HEK293 (cell line): ENCODE results near the gene C6orf136.

Source experiments
- GLIS1 ChIP-seq: fragments of 450-650 bp; formaldehyde crosslinking; IDR thresholded peaks from 2 replicates; pipeline ENCODE4 v1.5.1; 2016; ENCODE audit warnings: missing biosample characterization, missing genetic modification characterization
- KLF1 ChIP-seq: fragments of 450-650 bp; formaldehyde crosslinking; IDR thresholded peaks from 2 replicates; pipeline ENCODE4 v1.5.1; 2016; ENCODE audit warnings: missing biosample characterization, missing genetic modification characterization
- SCRT1 ChIP-seq: fragments of 450-650 bp; formaldehyde crosslinking; IDR thresholded peaks from 2 replicates; pipeline ENCODE4 v1.5.1; 2016; ENCODE audit warnings: missing biosample characterization, missing genetic modification characterization, borderline replicate concordance
- SCRT2 ChIP-seq: fragments of 450-650 bp; formaldehyde crosslinking; IDR thresholded peaks from 2 replicates; pipeline ENCODE4 v1.5.1; 2016; ENCODE audit warnings: missing biosample characterization, missing genetic modification characterization
- ZBTB7A ChIP-seq: fragments of 450-650 bp; formaldehyde crosslinking; IDR thresholded peaks from 2 replicates; pipeline ENCODE4 v1.5.1; 2016; ENCODE audit warnings: low read depth, missing biosample characterization, missing genetic modification characterization
- ZNF112 ChIP-seq: fragments of 450-650 bp; formaldehyde crosslinking; IDR thresholded peaks from 2 replicates; pipeline ENCODE4 v1.5.0; 2017; ENCODE audit warnings: missing biosample characterization, missing genetic modification characterization
- ZNF221 ChIP-seq: fragments of 450-650 bp; formaldehyde crosslinking; IDR thresholded peaks from 2 replicates; pipeline ENCODE4 v1.5.1; 2017; ENCODE audit warnings: missing biosample characterization, missing genetic modification characterization, borderline replicate concordance
- ZNF24 ChIP-seq: fragments of 450-650 bp; formaldehyde crosslinking; IDR thresholded peaks from 2 replicates; pipeline ENCODE4 v1.5.1; 2016; ENCODE audit warnings: missing biosample characterization, missing genetic modification characterization
- ZNF324 ChIP-seq: fragments of 450-650 bp; formaldehyde crosslinking; IDR thresholded peaks from 2 replicates; pipeline ENCODE4 v1.5.1; 2016; ENCODE audit warnings: missing biosample characterization, missing genetic modification characterization
- ZNF350 ChIP-seq: fragments of 450-650 bp; formaldehyde crosslinking; IDR thresholded peaks from 2 replicates; pipeline ENCODE4 v1.5.0; 2017; ENCODE audit warnings: missing biosample characterization, mild to moderate bottlenecking, missing genetic modification characterization
- ZNF354C ChIP-seq: fragments of 450-650 bp; formaldehyde crosslinking; IDR thresholded peaks from 2 replicates; pipeline ENCODE4 v1.5.1; 2016; ENCODE audit warnings: missing biosample characterization, missing genetic modification characterization, low read depth, borderline replicate concordance
- ZNF394 ChIP-seq: fragments of 450-650 bp; formaldehyde crosslinking; IDR thresholded peaks from 2 replicates; pipeline ENCODE4 v1.5.1; 2016; ENCODE audit warnings: missing biosample characterization, missing genetic modification characterization, mild to moderate bottlenecking, moderate library complexity, borderline replicate concordance
- ZNF529 ChIP-seq: fragments of 450-650 bp; formaldehyde crosslinking; IDR thresholded peaks from 2 replicates; pipeline ENCODE4 v1.5.1; 2017; ENCODE audit warnings: missing genetic modification characterization, missing biosample characterization; ENCODE audit not compliant: insufficient replicate concordance
- ZNF571 ChIP-seq: fragments of 450-650 bp; formaldehyde crosslinking; IDR thresholded peaks from 2 replicates; pipeline ENCODE4 v1.5.0; 2017; ENCODE audit warnings: missing biosample characterization, missing genetic modification characterization
- ZNF585B ChIP-seq: fragments of 450-650 bp; formaldehyde crosslinking; IDR thresholded peaks from 2 replicates; pipeline ENCODE4 v1.5.1; 2016; ENCODE audit warnings: missing biosample characterization, missing genetic modification characterization
- ZNF610 ChIP-seq: fragments of 450-650 bp; formaldehyde crosslinking; IDR thresholded peaks from 2 replicates; pipeline ENCODE4 v1.5.1; 2016; ENCODE audit warnings: missing biosample characterization, missing genetic modification characterization, borderline replicate concordance
- ZNF629 ChIP-seq: fragments of 450-650 bp; formaldehyde crosslinking; IDR thresholded peaks from 2 replicates; pipeline ENCODE4 v1.5.1; 2017; ENCODE audit warnings: missing biosample characterization, missing genetic modification characterization
- TF ChIP-seq, protein P1 (sequence below): fragments of 450-650 bp; formaldehyde crosslinking; IDR thresholded peaks from 2 replicates; pipeline ENCODE4 v1.5.1; 2016; ENCODE audit warnings: missing biosample characterization, missing genetic modification characterization
- TF ChIP-seq, protein P2 (sequence below): fragments of 450-650 bp; formaldehyde crosslinking; IDR thresholded peaks from 2 replicates; pipeline ENCODE4 v1.5.1; 2016; ENCODE audit warnings: missing biosample characterization, missing genetic modification characterization
- TF ChIP-seq, protein P3 (sequence below): fragments of 450-650 bp; formaldehyde crosslinking; IDR thresholded peaks from 2 replicates; pipeline ENCODE4; 2016; ENCODE audit warnings: missing biosample characterization, missing genetic modification characterization
- TF ChIP-seq, protein P4 (sequence below): fragments of 450-650 bp; formaldehyde crosslinking; IDR thresholded peaks from 2 replicates; pipeline ENCODE4 v1.5.1; 2016; ENCODE audit warnings: missing biosample characterization, missing genetic modification characterization
- TF ChIP-seq, protein P5 (sequence below): fragments of 450-650 bp; formaldehyde crosslinking; IDR thresholded peaks from 2 replicates; pipeline ENCODE4 v1.5.1; 2017; ENCODE audit warnings: missing biosample characterization, missing genetic modification characterization
- TF ChIP-seq, protein P6 (sequence below): fragments of 450-650 bp; formaldehyde crosslinking; IDR thresholded peaks from 2 replicates; pipeline ENCODE4 v1.5.1; 2016; ENCODE audit warnings: missing biosample characterization, missing genetic modification characterization
- TF ChIP-seq, protein P7 (sequence below): fragments of 450-650 bp; formaldehyde crosslinking; IDR thresholded peaks from 2 replicates; pipeline ENCODE4 v1.5.1; 2016; ENCODE audit warnings: missing biosample characterization, missing genetic modification characterization
- TF ChIP-seq, protein P8 (sequence below): fragments of 450-650 bp; formaldehyde crosslinking; IDR thresholded peaks from 2 replicates; pipeline ENCODE4 v1.5.1; 2016; ENCODE audit warnings: missing biosample characterization, missing genetic modification characterization

The C6orf136 gene

DNA sequence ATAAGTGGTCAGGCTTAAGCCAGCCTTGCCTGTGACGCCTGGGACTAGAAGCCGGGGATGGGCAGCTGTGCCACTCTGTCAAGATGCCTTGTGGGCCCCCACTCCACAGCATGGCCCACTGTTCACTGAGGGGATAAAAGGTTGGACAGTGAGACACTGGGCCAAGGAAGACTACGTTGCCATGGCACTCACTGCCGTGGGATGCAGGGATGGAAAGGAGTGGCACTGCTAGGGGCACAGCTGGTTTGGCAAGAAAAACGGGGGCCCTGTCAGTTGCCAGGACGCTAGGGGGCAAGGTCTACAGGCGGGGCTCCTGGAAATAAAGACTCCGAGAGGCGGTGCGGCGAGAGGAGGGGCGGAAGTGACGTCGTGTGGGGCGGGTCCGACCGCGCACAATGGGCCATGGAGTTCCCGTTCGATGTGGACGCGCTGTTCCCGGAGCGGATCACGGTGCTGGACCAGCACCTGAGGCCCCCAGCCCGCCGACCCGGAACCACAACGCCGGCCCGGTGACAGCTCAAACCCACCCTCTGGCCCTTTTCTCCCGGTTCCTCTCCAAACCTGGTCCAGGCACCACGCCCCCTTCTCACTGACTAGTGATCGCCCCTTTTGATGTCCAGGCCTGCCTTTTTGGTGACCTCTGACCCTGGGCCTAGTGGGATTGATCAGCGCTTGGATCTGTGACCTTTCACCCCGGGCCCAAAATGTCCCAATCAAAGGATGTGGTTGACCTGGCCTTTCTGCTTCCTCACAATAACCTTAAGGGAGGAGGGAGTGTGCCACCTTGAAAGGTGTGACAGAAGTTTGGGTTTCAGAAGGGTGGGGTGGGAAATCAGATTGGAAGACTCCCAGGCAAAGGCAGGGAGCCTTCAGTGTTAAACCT lies 20.2 kb upstream of the C6orf136 start, which contains the start of gene ATAT1 (continued):
- TF ChIP-seq, protein P1, sequence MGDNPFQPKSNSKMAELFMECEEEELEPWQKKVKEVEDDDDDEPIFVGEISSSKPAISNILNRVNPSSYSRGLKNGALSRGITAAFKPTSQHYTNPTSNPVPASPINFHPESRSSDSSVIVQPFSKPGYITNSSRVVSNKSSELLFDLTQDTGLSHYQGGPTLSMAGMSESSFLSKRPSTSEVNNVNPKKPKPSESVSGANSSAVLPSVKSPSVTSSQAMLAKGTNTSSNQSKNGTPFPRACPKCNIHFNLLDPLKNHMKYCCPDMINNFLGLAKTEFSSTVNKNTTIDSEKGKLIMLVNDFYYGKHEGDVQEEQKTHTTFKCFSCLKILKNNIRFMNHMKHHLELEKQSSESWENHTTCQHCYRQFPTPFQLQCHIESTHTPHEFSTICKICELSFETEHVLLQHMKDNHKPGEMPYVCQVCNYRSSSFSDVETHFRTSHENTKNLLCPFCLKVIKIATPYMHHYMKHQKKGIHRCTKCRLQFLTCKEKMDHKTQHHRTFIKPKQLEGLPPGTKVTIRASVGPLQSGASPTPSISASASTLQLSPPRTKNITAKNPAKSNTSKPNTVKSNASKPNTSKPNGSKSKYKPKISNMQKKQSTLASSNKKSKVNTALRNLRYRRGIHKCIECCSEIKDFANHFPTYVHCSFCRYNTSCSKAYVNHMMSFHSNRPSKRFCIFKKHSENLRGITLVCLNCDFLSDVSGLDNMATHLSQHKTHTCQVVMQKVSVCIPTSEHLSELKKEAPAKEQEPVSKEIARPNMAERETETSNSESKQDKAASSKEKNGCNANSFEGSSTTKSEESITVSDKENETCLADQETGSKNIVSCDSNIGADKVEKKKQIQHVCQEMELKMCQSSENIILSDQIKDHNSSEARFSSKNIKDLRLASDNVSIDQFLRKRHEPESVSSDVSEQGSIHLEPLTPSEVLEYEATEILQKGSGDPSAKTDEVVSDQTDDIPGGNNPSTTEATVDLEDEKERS = no peak
- TF ChIP-seq, protein P2, sequence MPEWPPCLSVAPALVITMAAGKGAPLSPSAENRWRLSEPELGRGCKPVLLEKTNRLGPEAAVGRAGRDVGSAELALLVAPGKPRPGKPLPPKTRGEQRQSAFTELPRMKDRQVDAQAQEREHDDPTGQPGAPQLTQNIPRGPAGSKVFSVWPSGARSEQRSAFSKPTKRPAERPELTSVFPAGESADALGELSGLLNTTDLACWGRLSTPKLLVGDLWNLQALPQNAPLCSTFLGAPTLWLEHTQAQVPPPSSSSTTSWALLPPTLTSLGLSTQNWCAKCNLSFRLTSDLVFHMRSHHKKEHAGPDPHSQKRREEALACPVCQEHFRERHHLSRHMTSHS = no peak
- TF ChIP-seq ZBTB7A (0 out of 2 replicates have a peak, but pooled peaks have one; percentile 15), ZNF24 (no peak; the same call in 1 of the 2 replicates), ZNF529 (tag by site-specific recombination) (no peak), ZNF610 (tag by site-specific recombination) (peak; percentile 72; the same call in 1 of the 2 replicates), ZNF221 (tag by site-specific recombination) (no peak), KLF1 (tag by site-specific recombination) (peak; percentile 71; the same call in 1 of the 2 replicates), GLIS1 (tag by site-specific recombination) (peak; percentile 38; the same call in 1 of the 2 replicates), ZNF324 (tag by site-specific recombination) (peak; percentile 66; the same call in 1 of the 2 replicates), ZNF585B (tag by site-specific recombination) (no peak), ZNF350 (no peak), ZNF354C (tag by site-specific recombination) (no peak), SCRT2 (tag by site-specific recombination) (no peak), ZNF629 (tag by site-specific recombination) (peak; percentile 73), ZNF571 (tag by site-specific recombination) (no peak), ZNF112 (tag by site-specific recombination) (no peak), SCRT1 (no peak), ZNF394 (tag by site-specific recombination) (0 out of 2 replicates have a peak, but pooled peaks have one; percentile 35)
- TF ChIP-seq, protein P3, sequence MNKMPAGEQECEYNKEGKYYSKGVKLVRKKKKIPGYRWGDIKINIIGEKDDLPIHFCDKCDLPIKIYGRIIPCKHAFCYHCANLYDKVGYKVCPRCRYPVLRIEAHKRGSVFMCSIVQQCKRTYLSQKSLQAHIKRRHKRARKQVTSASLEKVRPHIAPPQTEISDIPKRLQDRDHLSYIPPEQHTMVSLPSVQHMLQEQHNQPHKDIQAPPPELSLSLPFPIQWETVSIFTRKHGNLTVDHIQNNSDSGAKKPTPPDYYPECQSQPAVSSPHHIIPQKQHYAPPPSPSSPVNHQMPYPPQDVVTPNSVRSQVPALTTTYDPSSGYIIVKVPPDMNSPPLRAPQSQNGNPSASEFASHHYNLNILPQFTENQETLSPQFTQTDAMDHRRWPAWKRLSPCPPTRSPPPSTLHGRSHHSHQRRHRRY (tag by site-specific recombination) = no peak
- TF ChIP-seq, protein P4, sequence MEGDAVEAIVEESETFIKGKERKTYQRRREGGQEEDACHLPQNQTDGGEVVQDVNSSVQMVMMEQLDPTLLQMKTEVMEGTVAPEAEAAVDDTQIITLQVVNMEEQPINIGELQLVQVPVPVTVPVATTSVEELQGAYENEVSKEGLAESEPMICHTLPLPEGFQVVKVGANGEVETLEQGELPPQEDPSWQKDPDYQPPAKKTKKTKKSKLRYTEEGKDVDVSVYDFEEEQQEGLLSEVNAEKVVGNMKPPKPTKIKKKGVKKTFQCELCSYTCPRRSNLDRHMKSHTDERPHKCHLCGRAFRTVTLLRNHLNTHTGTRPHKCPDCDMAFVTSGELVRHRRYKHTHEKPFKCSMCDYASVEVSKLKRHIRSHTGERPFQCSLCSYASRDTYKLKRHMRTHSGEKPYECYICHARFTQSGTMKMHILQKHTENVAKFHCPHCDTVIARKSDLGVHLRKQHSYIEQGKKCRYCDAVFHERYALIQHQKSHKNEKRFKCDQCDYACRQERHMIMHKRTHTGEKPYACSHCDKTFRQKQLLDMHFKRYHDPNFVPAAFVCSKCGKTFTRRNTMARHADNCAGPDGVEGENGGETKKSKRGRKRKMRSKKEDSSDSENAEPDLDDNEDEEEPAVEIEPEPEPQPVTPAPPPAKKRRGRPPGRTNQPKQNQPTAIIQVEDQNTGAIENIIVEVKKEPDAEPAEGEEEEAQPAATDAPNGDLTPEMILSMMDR (tag by site-specific recombination) = peak; percentile 89
- TF ChIP-seq, protein P5, sequence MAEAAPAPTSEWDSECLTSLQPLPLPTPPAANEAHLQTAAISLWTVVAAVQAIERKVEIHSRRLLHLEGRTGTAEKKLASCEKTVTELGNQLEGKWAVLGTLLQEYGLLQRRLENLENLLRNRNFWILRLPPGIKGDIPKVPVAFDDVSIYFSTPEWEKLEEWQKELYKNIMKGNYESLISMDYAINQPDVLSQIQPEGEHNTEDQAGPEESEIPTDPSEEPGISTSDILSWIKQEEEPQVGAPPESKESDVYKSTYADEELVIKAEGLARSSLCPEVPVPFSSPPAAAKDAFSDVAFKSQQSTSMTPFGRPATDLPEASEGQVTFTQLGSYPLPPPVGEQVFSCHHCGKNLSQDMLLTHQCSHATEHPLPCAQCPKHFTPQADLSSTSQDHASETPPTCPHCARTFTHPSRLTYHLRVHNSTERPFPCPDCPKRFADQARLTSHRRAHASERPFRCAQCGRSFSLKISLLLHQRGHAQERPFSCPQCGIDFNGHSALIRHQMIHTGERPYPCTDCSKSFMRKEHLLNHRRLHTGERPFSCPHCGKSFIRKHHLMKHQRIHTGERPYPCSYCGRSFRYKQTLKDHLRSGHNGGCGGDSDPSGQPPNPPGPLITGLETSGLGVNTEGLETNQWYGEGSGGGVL (tag by site-specific recombination) = no peak
- TF ChIP-seq, protein P6, sequence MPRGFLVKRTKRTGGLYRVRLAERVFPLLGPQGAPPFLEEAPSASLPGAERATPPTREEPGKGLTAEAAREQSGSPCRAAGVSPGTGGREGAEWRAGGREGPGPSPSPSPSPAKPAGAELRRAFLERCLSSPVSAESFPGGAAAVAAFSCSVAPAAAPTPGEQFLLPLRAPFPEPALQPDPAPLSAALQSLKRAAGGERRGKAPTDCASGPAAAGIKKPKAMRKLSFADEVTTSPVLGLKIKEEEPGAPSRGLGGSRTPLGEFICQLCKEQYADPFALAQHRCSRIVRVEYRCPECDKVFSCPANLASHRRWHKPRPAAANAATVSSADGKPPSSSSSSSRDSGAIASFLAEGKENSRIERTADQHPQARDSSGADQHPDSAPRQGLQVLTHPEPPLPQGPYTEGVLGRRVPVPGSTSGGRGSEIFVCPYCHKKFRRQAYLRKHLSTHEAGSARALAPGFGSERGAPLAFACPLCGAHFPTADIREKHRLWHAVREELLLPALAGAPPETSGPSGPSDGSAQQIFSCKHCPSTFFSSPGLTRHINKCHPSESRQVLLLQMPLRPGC (tag by site-specific recombination) = no peak
- TF ChIP-seq, protein P7, sequence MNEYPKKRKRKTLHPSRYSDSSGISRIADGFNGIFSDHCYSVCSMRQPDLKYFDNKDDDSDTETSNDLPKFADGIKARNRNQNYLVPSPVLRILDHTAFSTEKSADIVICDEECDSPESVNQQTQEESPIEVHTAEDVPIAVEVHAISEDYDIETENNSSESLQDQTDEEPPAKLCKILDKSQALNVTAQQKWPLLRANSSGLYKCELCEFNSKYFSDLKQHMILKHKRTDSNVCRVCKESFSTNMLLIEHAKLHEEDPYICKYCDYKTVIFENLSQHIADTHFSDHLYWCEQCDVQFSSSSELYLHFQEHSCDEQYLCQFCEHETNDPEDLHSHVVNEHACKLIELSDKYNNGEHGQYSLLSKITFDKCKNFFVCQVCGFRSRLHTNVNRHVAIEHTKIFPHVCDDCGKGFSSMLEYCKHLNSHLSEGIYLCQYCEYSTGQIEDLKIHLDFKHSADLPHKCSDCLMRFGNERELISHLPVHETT = no peak
- TF ChIP-seq, protein P8, sequence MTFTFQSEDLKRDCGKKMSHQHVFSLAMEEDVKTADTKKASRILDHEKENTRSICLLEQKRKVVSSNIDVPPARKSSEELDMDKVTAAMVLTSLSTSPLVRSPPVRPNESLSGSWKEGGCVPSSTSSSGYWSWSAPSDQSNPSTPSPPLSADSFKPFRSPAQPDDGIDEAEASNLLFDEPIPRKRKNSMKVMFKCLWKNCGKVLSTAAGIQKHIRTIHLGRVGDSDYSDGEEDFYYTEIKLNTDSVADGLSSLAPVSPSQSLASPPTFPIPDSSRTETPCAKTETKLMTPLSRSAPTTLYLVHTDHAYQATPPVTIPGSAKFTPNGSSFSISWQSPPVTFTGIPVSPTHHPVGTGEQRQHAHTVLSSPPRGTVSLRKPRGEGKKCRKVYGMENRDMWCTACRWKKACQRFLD (tag by site-specific recombination) = no peak
